Activated B cell treated with CpG ODN at 0.5 μM for 24 hours (primary cell): ENCODE measurements around the gene SNX13. TPM values are rescaled to one million over a fixed set of nuclear protein-coding genes. Genes with fewer than 3 reads are reported as not detected.

Experiments
- ATAC-seq: fragments of 200-7000 bp; cut with Tn5 transposase; one replicate; pipeline ENCODE4 v1.10.0; 2021; ENCODE audit warnings: low read depth, mild to moderate bottlenecking, moderate library complexity
- CTCF ChIA-PET: fragments of 350-600 bp; sonication (Branson Sonifier 250); formaldehyde crosslinking; loops from one replicate; lab custom pipeline; 2021; ENCODE audit warnings: antibody characterized with exemption; lab: Charles Lee
- POLR2A ChIA-PET: fragments of 350-600 bp; sonication (Branson Sonifier 250); formaldehyde crosslinking; loops from one replicate; lab custom pipeline; 2021; ENCODE audit warnings: antibody characterized with exemption; lab: Charles Lee
- DNase-seq: peaks from one replicate; pipeline ENCODE4 v3.0.0; 2022
- H3K27ac Mint-ChIP-seq: one replicate; pipeline ENCODE4 v1.8.0; 2020; ENCODE audit warnings: mixed read lengths
- H3K27me3 Mint-ChIP-seq: one replicate; pipeline ENCODE4 v1.8.0; 2021; ENCODE audit warnings: mixed read lengths
- H3K36me3 Mint-ChIP-seq: one replicate; pipeline ENCODE4 v1.8.0; 2021; ENCODE audit warnings: low read depth, mixed read lengths
- H3K4me1 Mint-ChIP-seq: one replicate; pipeline ENCODE4 v1.8.0; 2021; ENCODE audit warnings: mixed read lengths
- H3K4me3 Mint-ChIP-seq: one replicate; pipeline ENCODE4 v1.8.0; 2020; ENCODE audit warnings: mild to moderate bottlenecking, mixed read lengths
- H3K9me3 Mint-ChIP-seq: one replicate; pipeline ENCODE4 v1.8.0; 2020; ENCODE audit warnings: mixed read lengths
- intact Hi-C: fragments of 100-400 bp; cut with micrococcal nuclease; formaldehyde crosslinking; loops from one replicate; pipeline ENCODE4 v1.15.1; 2024
- total RNA-seq: library from RNA; stranded (reverse); gene quantifications from 2 replicates; pipeline ENCODE4 v1.2.3, GENCODE V29; 2022
- TF ChIP-seq, protein P1 (sequence below): fragments of 200-600 bp; IDR thresholded peaks from one replicate; pipeline ENCODE4 v1.8.0; 2022; ENCODE audit warnings: antibody characterized with exemption, mild to moderate bottlenecking

SNX13 gene
- total RNA-seq, 1 donor from 2014 or later, result 46.5 TPM

DNA sequence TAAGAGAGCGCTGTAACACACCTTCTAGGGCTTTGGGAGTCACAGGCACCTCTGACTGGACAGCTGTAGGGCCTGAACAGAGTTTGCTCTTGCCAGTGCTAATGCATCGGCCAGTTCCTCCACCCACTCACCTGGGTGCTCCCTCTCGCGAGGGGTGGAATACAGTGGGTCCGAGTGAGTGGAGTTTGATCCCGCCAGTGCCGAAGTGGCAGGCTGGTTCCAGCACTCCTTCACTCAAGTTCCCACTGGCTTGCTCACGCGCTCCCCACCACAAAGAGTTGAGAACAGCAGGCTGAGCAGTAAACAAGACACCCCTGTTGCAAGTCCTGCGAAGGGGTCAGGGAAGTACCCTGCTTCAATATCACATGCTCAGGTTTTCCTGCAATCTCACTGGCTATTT lies 91.8 kb downstream of the SNX13 start:
- H3K27ac Mint-ChIP-seq, result no peak overlapping the region

DNA sequence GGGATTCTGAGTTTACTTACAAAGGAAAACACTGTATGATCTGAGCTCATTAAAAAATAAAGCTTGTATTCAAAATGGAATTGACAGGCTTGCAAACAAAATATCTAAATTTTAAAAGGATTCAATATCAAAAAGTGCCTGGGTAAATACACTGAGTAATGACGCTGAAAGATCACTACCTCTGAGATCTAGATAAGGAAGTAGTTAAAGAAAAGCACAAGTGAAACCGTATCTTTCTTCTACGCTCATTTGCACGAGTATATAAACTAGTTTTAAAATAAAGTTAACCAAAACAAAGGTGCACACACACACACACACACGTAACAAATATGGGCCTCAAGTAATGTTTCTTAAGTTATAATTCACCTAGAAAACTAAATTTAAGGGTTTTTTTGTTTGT lies 93.4 kb downstream of the SNX13 start:
- H3K36me3 Mint-ChIP-seq, result peaks cover 73% of the 10 kb centered on the region
- ATAC-seq, result no peak
- peaks cover 3% of the 10 kb centered on the region for H3K9me3 Mint-ChIP-seq
- intact Hi-C loops, result loop anchor here (2.0 kb wide), 1 partner anchor 14 kb away; no protein-coding TSS in a partner anchor
- no peak overlapping the region for H3K27ac Mint-ChIP-seq
- DNase-seq, result no peak
- H3K4me1 Mint-ChIP-seq, result peaks cover 20% of the 10 kb centered on the region
- H3K27me3 Mint-ChIP-seq, result no peaks in the 10 kb centered on the region
- ChIA-PET POLR2A (no interaction called here), CTCF (no interaction called here)
- TF ChIP-seq, protein P1, sequence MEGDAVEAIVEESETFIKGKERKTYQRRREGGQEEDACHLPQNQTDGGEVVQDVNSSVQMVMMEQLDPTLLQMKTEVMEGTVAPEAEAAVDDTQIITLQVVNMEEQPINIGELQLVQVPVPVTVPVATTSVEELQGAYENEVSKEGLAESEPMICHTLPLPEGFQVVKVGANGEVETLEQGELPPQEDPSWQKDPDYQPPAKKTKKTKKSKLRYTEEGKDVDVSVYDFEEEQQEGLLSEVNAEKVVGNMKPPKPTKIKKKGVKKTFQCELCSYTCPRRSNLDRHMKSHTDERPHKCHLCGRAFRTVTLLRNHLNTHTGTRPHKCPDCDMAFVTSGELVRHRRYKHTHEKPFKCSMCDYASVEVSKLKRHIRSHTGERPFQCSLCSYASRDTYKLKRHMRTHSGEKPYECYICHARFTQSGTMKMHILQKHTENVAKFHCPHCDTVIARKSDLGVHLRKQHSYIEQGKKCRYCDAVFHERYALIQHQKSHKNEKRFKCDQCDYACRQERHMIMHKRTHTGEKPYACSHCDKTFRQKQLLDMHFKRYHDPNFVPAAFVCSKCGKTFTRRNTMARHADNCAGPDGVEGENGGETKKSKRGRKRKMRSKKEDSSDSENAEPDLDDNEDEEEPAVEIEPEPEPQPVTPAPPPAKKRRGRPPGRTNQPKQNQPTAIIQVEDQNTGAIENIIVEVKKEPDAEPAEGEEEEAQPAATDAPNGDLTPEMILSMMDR, result no peak
- no peak overlapping the region for H3K4me3 Mint-ChIP-seq

More for the DNA sequence above, 91.8 kb downstream of the SNX13 start:
- Mint-ChIP-seq H3K27me3 (no peaks in the 10 kb centered on the region), H3K4me3 (no peak overlapping the region), H3K4me1 (peaks cover 16% of the 10 kb centered on the region), H3K9me3 (no peaks in the 10 kb centered on the region), H3K36me3 (peaks cover 74% of the 10 kb centered on the region)
- ChIA-PET POLR2A (no interaction called here), CTCF (no interaction called here)
- intact Hi-C loops, result no loop called here
- ATAC-seq, result no peak
- DNase-seq, result no peak
- TF ChIP-seq, protein P1, result no peak

DNA sequence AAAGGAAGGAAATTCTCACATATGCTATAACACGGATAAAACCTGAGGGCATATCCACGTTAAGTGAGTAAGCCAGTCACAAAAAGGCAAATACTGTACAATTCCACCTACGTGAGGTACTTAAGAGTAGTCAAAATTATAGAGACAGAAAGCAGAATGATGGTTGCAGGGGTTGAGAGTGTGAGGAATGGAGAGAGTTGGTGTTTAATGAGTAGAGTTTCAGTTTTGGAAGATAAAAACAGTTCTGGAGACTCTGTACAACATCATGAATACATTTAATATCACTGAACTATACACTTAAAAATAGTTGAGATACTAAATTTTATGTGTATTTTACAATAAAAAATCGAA lies 95.1 kb downstream of the SNX13 start:
- ChIA-PET POLR2A (no interaction called here), CTCF (no interaction called here)
- intact Hi-C loops, result no loop called here
- TF ChIP-seq, protein P1, result no peak
- peaks cover 7% of the 10 kb centered on the region for H3K9me3 Mint-ChIP-seq
- peaks cover 73% of the 10 kb centered on the region for H3K36me3 Mint-ChIP-seq
- H3K4me1 Mint-ChIP-seq, result peaks cover 20% of the 10 kb centered on the region
- H3K27ac Mint-ChIP-seq, result no peak overlapping the region
- ATAC-seq (no peak), DNase-seq (no peak)
- H3K4me3 Mint-ChIP-seq, result no peak overlapping the region
- H3K27me3 Mint-ChIP-seq, result no peaks in the 10 kb centered on the region

DNA sequence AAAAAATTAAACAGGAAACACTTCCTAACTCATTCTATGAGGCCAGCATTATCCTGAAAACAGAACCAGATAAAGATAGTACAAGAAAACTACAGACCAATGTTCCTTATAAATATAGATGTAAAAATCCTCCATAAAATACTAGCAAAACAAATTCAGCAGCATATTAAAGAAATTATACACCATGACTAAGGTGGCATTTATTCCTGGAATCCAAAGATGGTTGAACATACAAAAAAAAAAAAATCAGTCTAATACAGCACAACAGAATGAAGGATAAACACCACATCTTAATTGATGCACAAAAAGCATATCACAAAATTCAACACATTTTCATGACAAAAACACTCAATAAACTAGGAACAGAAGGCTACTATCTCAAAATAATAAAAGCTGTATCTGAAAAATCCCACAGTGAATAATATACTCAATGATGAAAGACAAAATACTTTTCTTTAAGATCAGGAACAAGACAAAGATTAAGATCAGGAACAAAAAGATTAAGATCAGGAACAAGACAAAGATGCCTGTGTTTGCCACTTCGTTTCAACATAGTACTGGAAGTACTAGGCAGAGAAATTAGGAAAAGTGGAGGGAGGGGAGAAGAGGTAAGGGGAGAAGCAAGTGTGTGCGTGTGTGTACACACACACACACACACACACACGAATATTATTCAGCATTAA lies 95.6 kb downstream of the SNX13 start:
- no peak for DNase-seq
- H3K27ac Mint-ChIP-seq, result no peak overlapping the region
- H3K4me1 Mint-ChIP-seq, result peaks cover 20% of the 10 kb centered on the region
- TF ChIP-seq, protein P1, result no peak
- H3K4me3 Mint-ChIP-seq, result no peak overlapping the region
- ChIA-PET POLR2A (no interaction called here), CTCF (no interaction called here)
- intact Hi-C loops, result no loop called here
- peaks cover 7% of the 10 kb centered on the region for H3K9me3 Mint-ChIP-seq
- no peak for ATAC-seq
- no peaks in the 10 kb centered on the region for H3K27me3 Mint-ChIP-seq
- peaks cover 75% of the 10 kb centered on the region for H3K36me3 Mint-ChIP-seq

DNA sequence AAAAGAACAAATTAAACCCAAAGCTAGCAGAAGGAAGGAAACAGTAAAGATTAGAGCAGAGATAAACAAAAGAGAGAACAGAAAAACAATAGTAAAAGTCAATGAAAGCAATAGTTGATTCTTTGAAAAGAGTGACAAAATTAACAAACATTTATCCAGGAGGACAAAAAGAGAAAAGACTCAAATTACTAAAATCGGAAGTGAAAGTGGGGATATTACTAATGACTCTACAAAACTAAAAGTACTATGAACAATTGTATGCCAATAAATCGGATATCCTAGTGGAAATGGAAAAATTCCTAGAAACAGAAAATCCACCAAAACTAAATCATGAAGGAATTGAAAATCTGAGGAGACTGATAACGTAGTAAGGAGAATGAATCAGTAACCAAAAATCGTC lies 96.3 kb downstream of the SNX13 start:
- ChIA-PET CTCF (no interaction called here), POLR2A (no interaction called here)
- TF ChIP-seq, protein P1, result no peak
- no peak for ATAC-seq
- Mint-ChIP-seq H3K27me3 (no peaks in the 10 kb centered on the region), H3K4me1 (peaks cover 20% of the 10 kb centered on the region), H3K27ac (no peak overlapping the region), H3K4me3 (no peak overlapping the region), H3K36me3 (peaks cover 75% of the 10 kb centered on the region), H3K9me3 (peaks cover 7% of the 10 kb centered on the region)
- intact Hi-C loops, result no loop called here
- DNase-seq, result no peak
